Upper lobe of left lung (tissue), 4 donors: ENCODE data around the gene PCBP3.

Experiments used
- POLR2A ChIP-seq, 4 donors: fragments of 450-650 bp; IDR thresholded peaks; one replicate each; pipeline ENCODE4 v1.5.1; 2016 to 2017; ENCODE audit warnings: antibody characterized with exemption in 4 of 4, mild to moderate bottlenecking in 2 of 4
- TF ChIP-seq, protein P1 (sequence below), 6 experiments: fragments of 450-650 bp in 4 of 6; fragments of 200-600 bp in 2 of 6; sonication (generic) in 2 of 6; IDR thresholded peaks; one replicate each; pipeline ENCODE4 v1.5.1; 2016 to 2019; ENCODE audit warnings: antibody characterized with exemption in 6 of 6

DNA sequence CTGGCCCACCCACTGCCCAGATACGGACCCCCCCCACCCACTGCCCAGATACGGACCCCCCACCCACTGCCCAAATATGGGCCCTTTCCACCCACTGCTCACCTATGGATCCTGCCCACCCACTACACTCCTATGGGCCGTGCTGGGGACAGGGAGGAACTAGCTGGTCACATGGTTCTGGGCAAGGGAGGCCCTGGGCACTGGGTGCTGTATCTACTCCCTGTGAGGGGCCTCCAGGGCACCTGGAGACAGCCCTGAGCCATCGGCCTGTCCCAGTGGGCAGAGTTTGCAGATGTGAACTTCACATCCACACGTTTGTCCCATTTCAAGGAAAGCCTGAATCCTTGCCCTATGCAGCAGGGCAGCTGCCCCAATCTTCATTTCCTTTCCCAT is 266.6 kb downstream of the PCBP3 start:
- no peak for TF ChIP-seq POLR2A (IDR thresholded peaks at IDR 0.05)
- TF ChIP-seq, protein P1, sequence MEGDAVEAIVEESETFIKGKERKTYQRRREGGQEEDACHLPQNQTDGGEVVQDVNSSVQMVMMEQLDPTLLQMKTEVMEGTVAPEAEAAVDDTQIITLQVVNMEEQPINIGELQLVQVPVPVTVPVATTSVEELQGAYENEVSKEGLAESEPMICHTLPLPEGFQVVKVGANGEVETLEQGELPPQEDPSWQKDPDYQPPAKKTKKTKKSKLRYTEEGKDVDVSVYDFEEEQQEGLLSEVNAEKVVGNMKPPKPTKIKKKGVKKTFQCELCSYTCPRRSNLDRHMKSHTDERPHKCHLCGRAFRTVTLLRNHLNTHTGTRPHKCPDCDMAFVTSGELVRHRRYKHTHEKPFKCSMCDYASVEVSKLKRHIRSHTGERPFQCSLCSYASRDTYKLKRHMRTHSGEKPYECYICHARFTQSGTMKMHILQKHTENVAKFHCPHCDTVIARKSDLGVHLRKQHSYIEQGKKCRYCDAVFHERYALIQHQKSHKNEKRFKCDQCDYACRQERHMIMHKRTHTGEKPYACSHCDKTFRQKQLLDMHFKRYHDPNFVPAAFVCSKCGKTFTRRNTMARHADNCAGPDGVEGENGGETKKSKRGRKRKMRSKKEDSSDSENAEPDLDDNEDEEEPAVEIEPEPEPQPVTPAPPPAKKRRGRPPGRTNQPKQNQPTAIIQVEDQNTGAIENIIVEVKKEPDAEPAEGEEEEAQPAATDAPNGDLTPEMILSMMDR (IDR thresholded peaks at IDR 0.05), result no peak
